DMS 273 (cell line): ENCODE results near the gene ROR1.

Source experiments
- DNase-seq: peaks from one replicate; lab custom pipeline; 2025; ENCODE audit not compliant: unreplicated experiment; lab: John Stamatoyannopoulos, UW

The ROR1 gene

GRCh38 chr1:63878932-63879331 is 105.1 kb downstream of the ROR1 start:
- no peak for DNase-seq

DNA sequence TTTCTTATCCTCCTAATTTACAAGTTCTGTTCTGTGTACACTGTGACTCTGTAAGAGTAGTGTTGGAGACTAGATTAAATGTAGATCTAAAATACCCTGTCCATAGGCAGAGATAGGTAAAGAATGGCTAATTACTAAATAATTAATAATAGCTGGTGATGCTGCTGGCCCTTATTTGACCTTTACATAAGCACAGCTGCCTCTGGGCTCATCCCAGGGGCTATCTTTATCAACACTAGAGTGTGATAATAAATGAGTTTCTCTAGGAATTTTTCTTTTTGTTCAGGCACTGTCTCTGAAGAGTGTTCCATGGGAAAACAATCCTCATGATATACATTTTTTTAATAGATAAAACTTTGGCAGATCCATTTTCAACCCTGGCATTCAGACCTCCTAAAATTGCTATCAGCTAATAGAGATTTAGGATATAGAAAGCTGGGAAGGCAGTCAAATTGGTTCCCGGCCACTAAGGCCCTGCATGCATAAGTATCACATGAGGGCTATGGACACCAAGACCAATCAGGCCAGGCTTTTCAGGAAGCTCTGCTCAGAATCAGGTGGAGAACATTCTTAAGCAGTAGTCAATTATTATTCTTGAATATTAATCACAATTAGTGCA is 107.2 kb downstream of the ROR1 start:
- no peak for DNase-seq

GRCh38 chr1:63882048-63882704 is 108.4 kb downstream of the ROR1 start:
- no peak for DNase-seq

DNA sequence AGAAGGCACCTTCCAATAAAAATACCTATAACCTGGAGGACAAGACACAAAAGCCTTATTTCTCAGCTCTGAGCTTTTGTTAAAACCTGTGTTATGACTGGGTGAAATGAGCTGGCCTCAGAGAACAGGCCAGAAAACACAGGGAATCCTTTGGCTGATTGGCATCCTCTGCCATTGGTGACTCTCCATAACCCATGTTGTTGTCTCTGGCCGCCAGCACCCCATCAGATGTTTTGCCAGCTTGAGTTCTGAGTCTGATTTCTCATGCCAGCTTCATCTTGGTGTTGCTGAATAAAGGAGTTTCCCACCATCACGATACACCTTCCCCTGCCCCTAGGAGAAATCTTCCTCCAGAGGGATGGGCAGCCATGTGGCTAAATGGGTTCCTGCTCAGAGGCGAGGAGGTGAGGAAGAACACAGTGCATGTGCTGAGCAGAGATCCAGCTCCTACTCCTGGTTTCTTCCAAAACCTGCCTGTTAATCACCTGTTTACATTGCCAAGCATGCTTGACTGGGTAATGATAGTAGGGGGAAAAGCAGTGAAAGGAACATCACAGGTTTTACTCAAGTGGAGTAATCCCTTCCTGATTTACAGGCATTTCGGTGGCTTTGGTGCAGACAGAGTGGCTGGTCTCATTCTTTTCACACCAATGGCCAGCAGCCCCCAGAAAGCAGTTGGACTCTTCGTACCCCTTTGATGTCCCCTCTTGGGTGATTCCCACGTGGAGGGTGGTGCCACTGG is 109.8 kb downstream of the ROR1 start:
- no peak for DNase-seq

GRCh38 chr1:63884486-63884885 is 110.7 kb downstream of the ROR1 start:
- DNase-seq = no peak

DNA sequence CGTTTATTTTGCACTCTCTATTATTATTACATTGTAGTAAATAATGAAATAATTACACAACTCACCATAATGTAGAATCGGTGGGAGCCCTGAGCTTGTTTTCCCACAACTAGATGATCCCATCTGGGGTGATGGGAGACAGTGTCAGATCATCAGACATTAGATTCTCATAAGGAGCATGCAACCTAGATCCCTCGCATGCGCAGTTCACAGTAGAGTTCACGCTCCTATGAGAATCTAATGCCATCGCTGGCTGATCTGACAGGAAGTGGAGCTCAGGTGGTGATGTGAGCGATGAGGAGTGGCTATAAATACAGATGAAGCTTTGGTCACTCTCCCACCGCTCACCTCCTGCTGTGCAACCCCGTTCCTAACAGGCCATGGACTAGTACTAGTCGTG is 112.1 kb downstream of the ROR1 start:
- DNase-seq = no peak

DNA sequence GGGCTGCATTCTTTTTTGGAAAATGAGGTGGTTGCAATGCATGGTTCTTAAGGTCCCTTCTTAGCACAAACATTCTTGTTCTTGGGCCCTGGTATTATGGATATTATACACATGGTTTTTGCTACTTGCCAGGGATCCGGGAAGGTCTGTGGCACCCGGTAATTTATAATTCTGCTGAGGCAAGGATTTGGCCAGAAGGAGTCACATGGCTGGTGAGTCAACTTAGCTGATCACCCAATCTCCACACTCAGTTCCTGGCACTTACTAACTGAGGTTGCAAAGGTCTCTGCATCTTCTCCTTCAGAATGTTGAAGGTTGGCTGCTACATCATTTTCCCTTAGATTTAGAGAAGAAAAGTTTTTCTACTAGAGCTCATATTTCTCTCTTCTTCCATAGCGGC is 112.5 kb downstream of the ROR1 start:
- DNase-seq = no peak

- no peak for DNase-seq
Observed at GRCh38 chr1:63887809-63888208, 114.0 kb downstream of the ROR1 start.

DNA sequence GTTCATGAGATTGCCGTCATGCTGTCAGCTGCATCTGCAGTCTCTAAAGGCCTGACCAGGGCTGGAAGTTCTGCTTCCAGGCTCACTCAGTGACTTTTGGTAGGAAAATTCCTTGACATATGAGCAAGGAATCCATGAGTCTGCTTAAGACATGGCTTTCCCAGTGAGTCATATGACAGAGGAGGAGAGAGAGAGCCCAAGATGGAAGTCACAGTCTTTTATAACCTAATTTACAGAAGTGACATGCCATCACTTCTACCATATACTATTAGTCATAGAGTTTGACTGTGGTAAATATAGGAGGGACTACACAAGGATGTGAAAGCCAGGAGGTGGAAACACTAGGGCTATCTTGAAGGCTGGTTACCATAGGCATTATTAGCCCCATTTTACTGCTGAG is 115.2 kb downstream of the ROR1 start:
- DNase-seq = no peak

DNA sequence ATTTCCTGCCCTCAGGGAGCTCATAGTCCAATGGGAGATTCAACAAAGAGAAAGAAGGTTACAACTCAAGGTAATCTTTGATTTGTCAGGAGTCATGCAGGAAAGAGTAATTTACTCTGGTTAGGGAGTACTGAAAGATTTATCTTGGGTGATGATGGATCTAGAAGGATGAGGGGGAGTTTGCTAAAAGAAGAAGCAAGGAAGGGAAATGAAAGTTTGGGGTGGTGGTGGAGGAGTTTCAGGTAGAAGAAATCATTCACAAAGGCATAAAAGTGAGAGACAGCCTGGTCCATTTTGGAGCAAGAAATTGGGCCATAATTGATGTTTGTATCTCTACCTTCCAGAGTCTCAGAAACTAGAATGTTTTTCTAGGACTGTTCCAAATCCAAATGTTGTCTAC is 116.7 kb downstream of the ROR1 start:
- DNase-seq = no peak

GRCh38 chr1:63891060-63891690 is 117.4 kb downstream of the ROR1 start:
- DNase-seq = no peak

DNA sequence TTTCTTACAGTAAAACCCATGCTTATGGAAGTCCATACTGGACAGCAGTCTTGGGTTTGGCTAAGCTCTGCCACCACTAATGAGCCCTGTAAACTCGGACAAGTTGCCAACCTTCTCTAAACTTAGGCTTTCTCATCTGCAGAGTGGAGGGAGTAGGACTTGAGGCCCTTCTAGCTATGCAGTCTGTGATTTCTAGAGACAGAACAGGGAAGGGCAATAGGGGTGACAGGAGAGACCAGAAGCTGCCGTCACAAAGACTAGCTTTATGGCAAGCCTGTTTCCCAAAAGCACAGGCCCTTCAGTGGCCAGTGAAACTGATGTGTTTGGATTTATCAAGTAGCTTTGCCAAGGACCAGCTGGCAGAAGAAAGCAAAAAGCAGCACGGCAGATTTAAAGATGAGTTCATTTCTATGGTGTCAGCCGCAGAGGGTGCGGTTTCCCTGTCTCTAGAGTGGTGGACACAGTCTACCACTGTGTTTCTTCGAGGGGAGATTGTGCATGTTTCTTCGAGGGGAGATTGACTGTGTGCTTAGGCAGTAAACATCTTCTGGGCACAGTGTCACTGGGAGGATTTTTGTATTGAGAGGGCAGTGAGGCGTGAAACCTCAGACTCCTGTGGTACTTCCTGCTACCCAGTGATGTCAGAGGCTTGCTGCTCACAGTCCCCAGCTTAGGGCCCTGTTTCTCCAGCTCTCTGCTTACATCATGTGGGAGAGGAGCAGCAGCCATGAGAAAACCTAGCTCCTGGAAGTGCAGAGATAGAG is 119.0 kb downstream of the ROR1 start:
- DNase-seq = peak; percentile 70

- no peak for DNase-seq
Observed at GRCh38 chr1:63893976-63894375, 120.2 kb downstream of the ROR1 start.

DNA sequence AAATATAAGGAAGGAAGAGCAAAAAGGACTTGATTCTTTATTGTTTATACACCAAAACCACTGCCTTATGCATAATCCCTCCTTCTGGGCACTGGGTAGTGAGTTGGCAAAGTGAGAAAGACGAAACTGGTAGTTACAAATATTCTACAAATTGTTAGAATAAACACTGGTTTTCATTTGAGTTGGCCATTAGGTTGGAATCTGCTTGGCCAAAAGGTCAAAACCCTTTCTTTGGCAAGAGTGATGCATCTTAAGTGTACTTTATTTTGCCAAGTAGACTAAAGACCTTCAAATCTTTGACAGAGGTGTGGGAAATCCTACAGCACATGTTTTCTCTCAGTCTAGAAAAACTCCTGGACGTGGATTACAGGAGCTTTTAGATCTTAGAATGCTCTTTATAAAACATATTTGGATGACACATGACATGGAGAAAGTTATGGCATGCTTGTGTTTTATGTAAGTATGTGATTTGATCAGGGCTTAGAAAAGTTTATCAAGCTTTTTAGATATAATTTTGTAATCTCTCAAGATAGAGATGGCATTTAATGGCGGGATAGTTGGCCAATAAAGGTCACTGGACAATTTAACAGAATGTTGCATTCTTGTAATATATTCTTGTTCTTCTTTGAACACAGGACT is 120.9 kb downstream of the ROR1 start:
- DNase-seq = no peak

GRCh38 chr1:63896755-63897154 is 122.9 kb downstream of the ROR1 start:
- no peak for DNase-seq

GRCh38 chr1:63898428-63899196 is 124.8 kb downstream of the ROR1 start:
- no peak for DNase-seq

GRCh38 chr1:63901094-63901493 is 127.3 kb downstream of the ROR1 start:
- no peak for DNase-seq

DNA sequence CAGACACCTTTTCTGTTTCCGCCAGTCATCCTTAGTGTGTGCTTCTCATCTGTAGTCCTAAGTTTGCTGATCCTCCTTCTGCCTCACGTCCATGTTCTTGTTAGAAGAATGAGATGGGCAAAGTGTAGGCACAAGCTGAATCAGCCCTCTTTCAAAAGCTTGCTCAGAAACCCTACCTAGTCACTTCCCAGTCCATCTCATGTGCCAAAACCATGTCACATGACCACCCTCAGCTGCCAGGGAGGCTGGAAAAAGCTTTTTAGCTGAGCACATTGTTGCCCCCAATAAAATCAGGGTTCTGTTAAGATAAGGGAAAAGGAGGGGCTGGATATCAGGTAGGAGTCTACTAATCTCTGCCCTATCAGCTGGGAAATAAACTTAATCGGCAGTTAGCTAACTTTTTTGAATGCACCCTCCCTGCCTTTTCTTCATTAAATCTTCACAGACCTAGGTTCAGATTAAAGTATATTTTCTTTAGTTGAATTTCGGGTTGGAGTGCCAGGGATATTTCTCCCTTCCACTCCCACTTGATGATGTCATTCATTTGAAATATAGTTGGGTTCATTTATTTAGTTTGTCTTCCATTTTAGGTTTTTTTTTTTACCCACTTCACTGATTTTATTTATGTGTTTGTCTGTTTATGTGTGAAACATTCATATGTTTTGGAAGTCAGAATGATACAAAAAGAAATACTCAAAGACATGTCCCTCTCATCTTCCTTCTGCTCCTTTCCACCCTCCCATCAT is 129.2 kb downstream of the ROR1 start:
- peak; percentile 33 for DNase-seq

DNA sequence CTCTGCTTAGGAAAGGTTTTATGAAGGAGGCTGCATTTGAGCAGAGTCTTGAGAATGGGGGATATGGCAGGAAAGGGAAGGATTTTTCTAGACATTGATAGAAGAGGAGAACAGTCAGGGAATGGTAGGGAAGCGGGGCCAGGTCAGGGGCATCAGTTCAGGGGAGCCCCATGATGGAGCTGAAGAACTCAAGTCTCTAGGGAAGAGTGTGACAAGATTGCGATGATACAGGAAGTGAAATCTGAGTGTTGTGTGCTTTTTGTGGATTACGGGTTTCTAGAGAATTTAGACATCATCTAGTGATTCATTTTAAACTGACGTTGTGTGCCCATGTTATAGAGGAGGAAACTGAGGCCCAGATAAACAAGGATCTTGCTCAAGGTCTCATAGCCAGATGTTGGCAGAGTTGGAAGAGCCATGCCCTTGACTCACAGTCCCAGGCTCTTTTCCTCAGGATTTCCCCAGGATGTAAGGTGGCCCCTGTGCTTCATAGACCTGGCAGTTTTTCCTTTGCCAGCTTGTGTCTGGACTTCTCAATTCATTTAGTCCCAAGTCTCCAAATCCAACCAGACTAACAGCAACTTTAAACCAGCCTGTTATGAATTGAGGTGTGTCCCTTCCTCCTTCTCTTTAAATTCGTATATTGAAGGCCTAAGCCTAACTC is 130.3 kb downstream of the ROR1 start:
- no peak for DNase-seq
